Measurements from ENCODE around the gene MACROD2. TPM values are rescaled to one million over a fixed set of nuclear protein-coding genes. Genes with fewer than 3 reads are reported as not detected.

Gene MACROD2
- total RNA-seq, 2 donors from 2014 or later = 8.3 to 21.8 TPM

DNA sequence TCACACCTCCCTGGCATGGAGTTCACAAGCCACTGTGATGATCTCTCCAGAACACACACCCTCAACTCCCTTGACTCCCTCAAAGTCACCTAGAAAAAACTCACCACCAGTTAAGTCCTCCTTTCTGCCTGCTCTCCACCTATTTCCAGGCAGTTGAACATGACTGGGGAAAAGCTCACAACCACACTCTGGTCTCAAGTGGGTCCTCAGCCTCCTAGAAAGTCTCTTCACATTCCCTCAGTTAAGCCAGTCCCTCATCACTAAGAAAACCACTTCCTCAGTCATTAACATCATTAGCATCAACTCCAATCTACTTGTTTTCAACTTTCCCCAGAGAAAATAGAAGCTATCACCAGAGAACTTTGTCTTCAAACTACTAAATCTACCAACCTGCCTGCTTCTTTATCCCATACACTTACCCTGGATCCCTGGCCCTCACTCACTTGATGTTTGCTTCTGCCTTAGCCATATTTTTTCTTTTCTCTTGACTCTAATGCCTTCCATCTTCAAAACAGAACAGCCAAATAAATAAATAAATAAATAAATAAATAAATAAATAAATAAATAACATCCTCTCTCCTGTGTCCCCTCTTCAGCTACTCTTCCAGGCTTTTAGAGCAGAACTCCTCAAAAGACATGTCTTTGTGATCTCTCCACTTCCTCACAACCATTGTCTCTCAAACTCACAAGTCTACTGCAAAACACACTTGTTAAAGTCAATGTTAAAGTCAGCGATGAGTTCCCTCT lies 1084.5 kb downstream of the MACROD2 start:
- no peaks in the 10 kb centered on the region for H3K27me3 ChIP-seq
- DNase-seq (no peak), ATAC-seq (no peak)
- TF ChIP-seq, protein P1, sequence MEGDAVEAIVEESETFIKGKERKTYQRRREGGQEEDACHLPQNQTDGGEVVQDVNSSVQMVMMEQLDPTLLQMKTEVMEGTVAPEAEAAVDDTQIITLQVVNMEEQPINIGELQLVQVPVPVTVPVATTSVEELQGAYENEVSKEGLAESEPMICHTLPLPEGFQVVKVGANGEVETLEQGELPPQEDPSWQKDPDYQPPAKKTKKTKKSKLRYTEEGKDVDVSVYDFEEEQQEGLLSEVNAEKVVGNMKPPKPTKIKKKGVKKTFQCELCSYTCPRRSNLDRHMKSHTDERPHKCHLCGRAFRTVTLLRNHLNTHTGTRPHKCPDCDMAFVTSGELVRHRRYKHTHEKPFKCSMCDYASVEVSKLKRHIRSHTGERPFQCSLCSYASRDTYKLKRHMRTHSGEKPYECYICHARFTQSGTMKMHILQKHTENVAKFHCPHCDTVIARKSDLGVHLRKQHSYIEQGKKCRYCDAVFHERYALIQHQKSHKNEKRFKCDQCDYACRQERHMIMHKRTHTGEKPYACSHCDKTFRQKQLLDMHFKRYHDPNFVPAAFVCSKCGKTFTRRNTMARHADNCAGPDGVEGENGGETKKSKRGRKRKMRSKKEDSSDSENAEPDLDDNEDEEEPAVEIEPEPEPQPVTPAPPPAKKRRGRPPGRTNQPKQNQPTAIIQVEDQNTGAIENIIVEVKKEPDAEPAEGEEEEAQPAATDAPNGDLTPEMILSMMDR (IDR thresholded peaks at IDR 0.05) = no peak
- no peak for TF ChIP-seq POLR2A (IDR thresholded peaks at IDR 0.05)
- intact Hi-C loops (cut with DNase I) = no loop called here
- H3K27ac ChIP-seq = no peak overlapping the region
- no peaks in the 10 kb centered on the region for H3K4me1 ChIP-seq
- 96 to 100% methylated on average over 1 of the region's 1 CpG for WGBS, 2 donors
- H3K4me3 ChIP-seq = no peak overlapping the region
- no peaks in the 10 kb centered on the region for H3K36me3 ChIP-seq (replicated peaks in 1 of 2; ENCODE audit: insufficient read depth in 1 of 2, low read depth in 2 of 2)
- H3K9me3 ChIP-seq = no peaks in the 10 kb centered on the region

DNA sequence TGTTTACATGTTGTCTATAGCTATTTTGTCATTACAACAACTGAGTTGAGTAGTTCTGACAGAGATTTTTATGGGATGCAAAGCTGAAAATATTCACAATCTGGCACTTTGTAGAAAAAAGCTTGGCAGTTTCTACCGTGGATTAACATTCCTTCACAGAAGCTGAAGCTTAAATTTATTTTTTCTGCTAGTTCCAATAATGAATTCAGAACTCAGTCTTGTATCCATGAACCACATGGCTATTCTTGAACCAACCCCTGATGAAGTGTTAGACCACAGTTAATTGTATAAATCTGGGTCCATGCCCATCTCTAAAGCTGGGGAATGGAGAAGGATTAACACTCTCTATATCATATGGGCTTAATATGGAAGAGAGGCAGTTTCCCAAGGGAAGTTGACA lies 1085.9 kb downstream of the MACROD2 start:
- no peak for DNase-seq
- TF ChIP-seq, protein P1 (IDR thresholded peaks at IDR 0.05) = no peak
- TF ChIP-seq POLR2A (IDR thresholded peaks at IDR 0.05) = no peak
- H3K27me3 ChIP-seq = no peaks in the 10 kb centered on the region
- no peaks in the 10 kb centered on the region for H3K4me1 ChIP-seq
- 75 to 81% methylated on average over 1 of the region's 1 CpG for WGBS, 2 donors
- H3K27ac ChIP-seq = no peak overlapping the region
- ATAC-seq = no peak
- no peak overlapping the region for H3K4me3 ChIP-seq
- no peaks in the 10 kb centered on the region for H3K9me3 ChIP-seq
- intact Hi-C loops (cut with DNase I) = no loop called here
- no peaks in the 10 kb centered on the region for H3K36me3 ChIP-seq (replicated peaks in 1 of 2; ENCODE audit: insufficient read depth in 1 of 2, low read depth in 2 of 2)

DNA sequence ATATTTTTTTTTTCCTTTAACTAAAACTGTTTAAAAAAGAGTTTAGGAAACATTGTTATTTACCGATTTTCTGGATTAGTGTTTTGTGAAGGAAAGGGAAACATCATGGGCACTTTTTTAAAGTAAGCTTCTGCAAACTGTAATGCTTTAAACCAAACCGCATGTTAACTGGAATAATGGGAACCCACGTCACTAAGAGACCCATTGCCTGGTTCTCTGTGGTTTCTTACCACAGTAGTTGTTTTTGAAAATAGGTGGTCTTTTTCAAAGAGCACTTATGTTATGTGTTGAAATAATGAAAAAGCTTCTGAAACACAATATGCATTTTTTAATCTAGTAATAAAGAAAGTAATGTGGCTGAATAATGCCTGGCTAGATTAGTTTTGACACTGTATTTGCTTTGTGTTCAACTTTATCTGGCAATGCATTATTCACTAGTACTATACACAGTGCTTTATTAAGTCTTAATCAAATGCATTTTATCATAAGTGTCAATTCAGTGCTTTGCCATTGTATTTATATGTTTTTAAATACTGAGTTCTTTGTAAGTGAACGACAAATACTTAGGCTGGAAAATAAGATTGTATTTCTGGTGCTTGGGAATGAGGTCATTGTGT lies 1096.2 kb downstream of the MACROD2 start:
- H3K27ac ChIP-seq = no peak overlapping the region
- no peak for TF ChIP-seq POLR2A (IDR thresholded peaks at IDR 0.05)
- TF ChIP-seq, protein P1 (IDR thresholded peaks at IDR 0.05) = no peak
- H3K9me3 ChIP-seq = no peaks in the 10 kb centered on the region
- DNase-seq = no peak
- intact Hi-C loops (cut with DNase I) = no loop called here
- H3K36me3 ChIP-seq (replicated peaks in 1 of 2; ENCODE audit: insufficient read depth in 1 of 2, low read depth in 2 of 2) = no peaks in the 10 kb centered on the region
- peaks cover 6% of the 10 kb centered on the region for H3K4me1 ChIP-seq
- WGBS, 2 donors = 68 to 69% methylated on average over 4 of the region's 4 CpGs
- no peak overlapping the region for H3K4me3 ChIP-seq
- no peak for ATAC-seq
- H3K27me3 ChIP-seq = no peaks in the 10 kb centered on the region

DNA sequence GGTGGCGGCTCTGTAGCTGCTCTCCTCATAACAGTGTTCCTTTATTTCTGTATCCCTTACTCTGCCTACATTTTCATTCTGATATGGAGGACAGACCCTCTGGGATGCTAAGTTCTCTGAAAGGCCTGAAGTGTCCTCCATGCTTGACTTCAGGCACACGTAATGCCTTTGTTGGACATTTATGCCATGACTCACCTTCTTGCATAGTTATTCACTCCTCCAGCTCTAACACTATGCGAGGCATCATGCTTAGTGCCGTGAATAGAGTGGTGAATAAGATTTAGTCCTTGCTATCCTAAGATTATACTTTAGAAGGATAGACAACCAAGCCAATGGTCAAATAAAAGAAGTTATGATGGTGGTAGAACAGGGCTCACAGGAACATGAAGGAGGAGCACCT lies 1103.0 kb downstream of the MACROD2 start:
- intact Hi-C loops (cut with DNase I) = no loop called here
- H3K9me3 ChIP-seq = no peaks in the 10 kb centered on the region
- H3K36me3 ChIP-seq (replicated peaks in 1 of 2; ENCODE audit: insufficient read depth in 1 of 2, low read depth in 2 of 2) = no peaks in the 10 kb centered on the region
- H3K4me3 ChIP-seq = no peak overlapping the region
- H3K27ac ChIP-seq = no peak overlapping the region
- no peaks in the 10 kb centered on the region for H3K27me3 ChIP-seq
- DNase-seq = no peak
- WGBS, 2 donors = 92 to 94% methylated on average over 4 of the region's 4 CpGs
- no peaks in the 10 kb centered on the region for H3K4me1 ChIP-seq
- ATAC-seq = no peak
- TF ChIP-seq POLR2A (IDR thresholded peaks at IDR 0.05) = no peak
- TF ChIP-seq, protein P1 (IDR thresholded peaks at IDR 0.05) = no peak

Data from body of pancreas (tissue), 4 donors.